ENCODE measurements around the gene ARHGAP9. TPM values are rescaled to one million over a fixed set of nuclear protein-coding genes. Genes with fewer than 3 reads are reported as not detected.

ARHGAP9 gene
- 2.2 and 3.3 TPM in 2 replicates for total RNA-seq (2014; rRNA removed; shearing (Covaris generic))
- 2.0 and 2.2 TPM in 2 replicates for polyA plus RNA-seq (2015; cell fraction: cytosol; rRNA removed)
- polyA plus RNA-seq (2015; cell fraction: nucleus; rRNA removed), result 5.3 and 11.0 TPM in 2 replicates

DNA sequence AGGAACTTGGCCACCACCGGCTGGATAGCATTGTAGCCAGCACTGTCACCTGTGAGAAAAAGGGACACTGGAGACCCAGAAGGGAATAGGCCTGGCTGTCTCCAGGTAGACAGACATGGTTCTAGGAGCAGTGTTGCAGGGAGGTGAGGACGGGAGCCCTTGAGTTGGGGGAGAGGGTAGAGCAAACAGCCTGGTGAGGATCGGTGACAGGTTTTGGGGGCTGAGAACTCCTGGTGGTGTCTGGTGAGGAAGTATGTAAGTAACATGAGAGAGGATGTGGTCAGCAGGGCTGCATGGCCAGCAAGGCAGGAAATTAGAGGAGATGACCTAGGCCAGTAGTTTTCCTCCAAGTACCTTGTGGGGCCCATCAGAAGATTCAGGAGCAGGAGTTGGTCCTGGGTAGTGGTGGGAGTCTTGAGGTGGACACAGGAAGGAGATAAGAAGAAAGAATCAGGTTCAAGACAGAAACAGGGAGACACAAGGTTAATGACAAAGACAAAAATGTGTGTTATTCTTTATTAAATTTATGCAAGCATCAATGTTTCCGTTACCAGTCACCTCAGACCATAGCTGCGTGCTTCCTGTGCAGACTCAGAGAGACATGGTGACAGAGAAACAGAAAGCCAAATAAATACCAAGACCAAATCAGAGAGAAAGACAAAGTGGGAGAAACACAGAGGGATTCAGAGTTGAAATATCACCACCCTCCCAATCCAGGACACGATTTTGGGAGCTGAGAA lies at the start of gene ARHGAP9:
Gene ARHGAP9 (minus strand): TSS at position 491 of the 740 bp plus-strand sequence. CDS start 460 bp downstream, at position 31.
- peak; percentile 75 for DNase-seq (ENCODE audit: low read depth)

DNA sequence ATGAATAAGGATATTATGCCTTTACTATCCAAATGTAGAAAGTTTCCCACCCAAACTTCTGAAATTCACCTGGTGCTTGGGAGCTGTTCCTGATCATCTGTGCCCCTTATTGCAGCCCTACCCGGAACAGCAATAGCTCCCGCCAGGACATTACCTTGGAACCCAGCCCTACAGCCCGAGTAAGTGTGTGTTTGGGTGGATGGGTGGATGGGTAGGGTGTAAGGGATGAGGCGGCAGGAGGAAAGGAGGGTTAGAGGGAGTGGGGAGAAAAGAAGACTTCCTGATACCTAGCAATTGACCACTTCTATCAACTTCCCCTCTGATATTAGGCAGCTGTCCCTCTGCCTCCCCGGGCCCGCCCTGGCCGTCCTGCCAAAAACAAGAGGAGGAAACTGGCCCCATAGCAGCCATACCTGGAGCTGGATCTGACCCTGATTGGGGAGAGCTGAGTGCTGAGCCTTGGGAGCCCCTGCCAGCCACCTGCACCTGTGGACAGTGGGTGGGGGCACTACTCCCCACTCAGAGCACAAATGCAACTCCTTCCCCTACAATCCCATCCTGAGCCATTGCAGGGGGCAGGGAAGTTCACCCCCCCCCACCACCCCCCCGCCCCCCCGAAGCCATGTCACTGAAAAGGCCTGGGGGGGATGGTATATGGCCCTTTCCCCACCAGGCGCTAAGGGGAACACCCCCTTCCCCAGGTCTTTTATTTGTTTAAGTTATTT lies 49.3 kb upstream of the ARHGAP9 start:
- no peak for DNase-seq (ENCODE audit: low read depth)

DNA sequence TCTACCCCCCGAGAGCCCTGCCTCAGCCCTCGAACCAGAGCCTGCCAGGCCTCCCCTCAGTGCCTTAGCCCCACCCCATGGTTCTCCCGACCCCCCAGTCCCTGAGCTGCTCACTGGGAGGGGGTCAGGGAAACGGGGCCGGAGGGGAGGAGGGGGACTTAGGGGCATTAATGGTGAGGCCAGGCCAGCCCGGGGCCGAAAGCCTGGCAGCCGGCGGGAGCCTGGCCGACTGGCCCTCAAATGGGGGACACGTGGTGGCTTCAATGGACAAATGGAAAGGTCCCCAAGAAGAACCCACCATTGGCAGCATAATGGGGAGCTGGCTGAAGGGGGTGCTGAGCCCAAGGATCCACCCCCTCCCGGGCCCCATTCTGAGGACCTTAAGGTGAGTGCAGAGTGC lies 48.5 kb upstream of the ARHGAP9 start:
- DNase-seq (ENCODE audit: low read depth), result no peak

DNA sequence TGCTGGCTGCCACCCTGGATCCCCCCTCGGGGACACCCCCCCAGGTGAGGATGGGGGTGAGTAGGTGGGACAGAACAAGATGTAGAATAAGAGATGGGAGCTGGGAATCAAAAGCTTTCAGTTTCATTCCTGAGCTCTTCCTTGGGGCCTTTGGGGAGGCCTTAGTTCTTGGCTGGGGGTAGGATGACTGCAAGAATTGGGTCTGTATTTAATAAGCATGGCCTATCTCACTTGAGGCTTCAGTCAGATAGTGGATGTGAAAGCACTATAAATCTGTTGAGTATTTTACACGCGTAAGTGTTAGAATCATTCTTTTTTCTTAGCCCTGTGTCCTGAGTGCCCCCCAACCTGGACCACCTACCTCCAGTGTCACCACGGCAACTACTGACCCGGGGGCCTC lies 47.5 kb upstream of the ARHGAP9 start:
- DNase-seq (ENCODE audit: low read depth), result no peak

GRCh38 chr12:57526477-57527126 lies 46.9 kb upstream of the ARHGAP9 start:
- DNase-seq (ENCODE audit: low read depth), result no peak

GRCh38 chr12:57525615-57526383 lies 46.1 kb upstream of the ARHGAP9 start:
- DNase-seq (ENCODE audit: low read depth), result no peak

DNA sequence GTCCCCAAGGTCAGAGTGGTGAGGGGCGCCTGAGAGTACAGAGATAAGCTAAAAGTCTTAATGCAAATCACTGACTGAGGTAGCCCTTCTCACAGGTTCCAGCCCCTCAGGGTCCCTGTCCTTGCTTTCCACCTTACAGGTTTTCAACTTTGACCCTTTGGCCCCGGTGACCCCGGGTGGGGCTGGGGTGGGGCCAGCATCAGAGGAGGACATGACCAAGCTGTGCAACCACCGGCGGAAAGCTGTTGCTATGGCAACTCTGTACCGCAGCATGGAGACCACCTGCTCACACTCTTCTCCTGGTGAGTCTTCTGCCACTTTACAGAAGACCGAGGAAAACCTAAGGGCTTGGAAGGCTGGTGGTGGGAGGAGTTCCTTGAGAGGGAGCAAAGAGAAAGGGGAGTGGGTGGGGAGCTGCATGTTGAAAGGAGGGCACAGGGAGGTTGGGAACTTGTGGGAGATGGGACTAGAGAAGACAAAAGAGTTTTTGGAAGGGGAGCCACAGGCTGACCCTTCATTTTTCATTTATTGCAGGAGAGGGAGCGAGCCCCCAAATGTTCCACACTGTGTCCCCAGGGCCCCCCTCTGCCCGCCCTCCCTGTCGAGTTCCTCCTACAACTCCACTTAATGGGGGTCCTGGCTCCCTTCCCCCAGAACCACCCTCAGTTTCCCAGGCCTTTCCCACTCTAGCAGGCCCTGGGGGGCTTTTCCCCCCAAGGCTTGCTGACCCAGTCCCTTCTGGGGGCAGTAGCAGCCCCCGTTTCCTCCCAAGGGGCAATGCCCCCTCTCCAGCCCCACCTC lies 45.3 kb upstream of the ARHGAP9 start:
- no peak for DNase-seq (ENCODE audit: low read depth)

- no peak for DNase-seq (ENCODE audit: low read depth)
Measured at GRCh38 chr12:57523706-57524614, 44.3 kb upstream of the ARHGAP9 start.

DNA sequence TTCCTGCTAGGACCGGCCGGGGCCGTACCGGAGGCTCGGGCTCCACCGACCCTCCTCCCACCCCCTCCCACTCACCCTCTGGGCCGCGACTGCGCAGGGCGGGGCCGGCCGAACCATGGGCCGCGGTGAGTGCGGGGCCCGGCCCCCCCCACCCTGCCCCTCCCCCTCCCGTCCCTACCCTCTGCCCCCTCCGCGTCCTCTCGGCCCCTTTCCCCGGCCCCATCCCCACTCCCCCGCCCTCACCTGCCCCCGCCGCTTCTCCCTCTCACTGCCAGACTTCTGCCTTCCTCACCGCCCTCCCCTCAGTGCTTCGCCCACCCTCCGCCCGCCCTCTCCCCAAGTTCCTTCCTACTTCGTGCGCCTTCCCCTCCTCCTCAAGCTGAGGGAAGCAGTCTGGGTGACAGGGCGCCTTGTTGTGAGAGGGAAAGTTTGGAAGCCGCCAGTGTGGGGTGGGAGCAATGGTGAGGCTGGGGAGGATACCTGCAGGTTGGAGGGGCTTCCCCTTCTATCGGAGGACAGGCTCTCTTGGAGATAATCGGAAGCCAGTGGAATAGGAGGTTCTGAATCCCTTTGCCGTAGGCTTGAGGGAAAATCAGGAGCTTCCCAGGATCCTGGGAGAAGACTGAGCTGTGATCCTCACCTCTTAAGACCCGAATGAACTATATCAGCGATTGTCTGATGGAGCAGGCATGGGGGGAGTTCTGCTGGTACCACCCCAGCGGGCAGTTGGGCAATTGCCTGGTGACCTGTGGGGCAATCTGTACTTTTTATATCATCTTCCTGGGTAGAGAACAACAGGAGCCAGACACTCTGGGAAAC lies 43.4 kb upstream of the ARHGAP9 start:
- DNase-seq (ENCODE audit: low read depth), result peak; percentile 23

DNA sequence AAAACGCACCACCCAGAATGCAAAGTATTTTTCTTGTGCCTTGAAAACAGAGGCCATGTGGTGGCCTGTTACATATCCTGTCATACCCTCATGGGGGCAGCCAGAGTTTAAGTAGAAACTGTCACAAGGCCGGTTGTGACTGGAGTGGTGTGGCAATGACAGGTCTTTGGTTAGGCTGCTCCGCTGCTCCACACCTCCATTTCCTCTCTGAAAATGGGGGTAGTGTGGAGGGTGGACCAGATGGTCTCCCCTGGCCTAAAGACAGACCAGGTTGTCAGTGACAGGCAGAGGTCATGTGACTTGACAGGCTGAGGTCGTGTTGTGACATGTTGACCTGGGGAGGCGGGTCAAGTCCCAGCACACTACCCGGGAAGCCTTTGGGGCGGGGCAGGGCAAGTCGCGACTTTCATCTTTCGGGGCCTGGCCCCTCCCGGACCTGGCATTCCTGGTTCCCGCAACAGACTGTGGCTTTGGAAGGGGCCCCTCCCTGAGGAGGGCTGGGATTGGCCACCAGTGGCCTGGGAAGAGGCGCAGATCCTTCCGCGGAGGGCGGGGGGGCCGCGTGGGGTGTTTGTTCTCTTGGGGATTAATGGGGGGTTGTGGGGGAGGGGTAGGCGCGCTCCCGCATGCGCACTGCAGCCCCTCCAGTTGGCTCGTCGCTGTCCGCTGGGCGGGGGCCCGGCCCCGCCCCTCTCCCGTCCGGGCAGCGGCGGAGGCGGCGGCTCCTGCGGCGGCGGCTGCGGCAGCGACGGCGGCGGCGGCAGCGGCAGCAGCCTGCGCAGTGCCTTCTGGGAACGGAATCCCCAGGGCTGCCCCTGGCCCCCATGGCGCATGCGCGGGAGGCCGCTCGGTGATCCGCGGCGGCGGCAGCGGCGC lies 42.6 kb upstream of the ARHGAP9 start, which contains the start of gene MBD6:
Gene MBD6 (plus strand): TSS at position 814 of the 876 bp plus-strand sequence. CDS start 1,480 bp downstream, outside the sequence.
- peak; percentile 87 for DNase-seq (ENCODE audit: low read depth)

GRCh38 chr12:57521525-57522010 lies 41.9 kb upstream of the ARHGAP9 start:
- DNase-seq (ENCODE audit: low read depth), result no peak

- peak; percentile 97 for DNase-seq (ENCODE audit: low read depth)
Measured at GRCh38 chr12:57520053-57520818, 40.6 kb upstream of the ARHGAP9 start, which contains the start of gene DDIT3. Gene DDIT3, minus strand, starts transcription at chr12:57520514. Its CDS starts 3,108 bp downstream, at chr12:57517406.

- peak; percentile 37 for DNase-seq (ENCODE audit: low read depth)
Measured at GRCh38 chr12:57519796-57520052, 40.1 kb upstream of the ARHGAP9 start.

- DNase-seq (ENCODE audit: low read depth), result no peak
Measured at GRCh38 chr12:57518920-57519795, 39.5 kb upstream of the ARHGAP9 start.

- no peak for DNase-seq (ENCODE audit: low read depth)
Measured at GRCh38 chr12:57518176-57518919, 38.7 kb upstream of the ARHGAP9 start.

All from HT1080 (cell line).